ENCODE measurements around the gene CAPN6.

Gene CAPN6, protein sequence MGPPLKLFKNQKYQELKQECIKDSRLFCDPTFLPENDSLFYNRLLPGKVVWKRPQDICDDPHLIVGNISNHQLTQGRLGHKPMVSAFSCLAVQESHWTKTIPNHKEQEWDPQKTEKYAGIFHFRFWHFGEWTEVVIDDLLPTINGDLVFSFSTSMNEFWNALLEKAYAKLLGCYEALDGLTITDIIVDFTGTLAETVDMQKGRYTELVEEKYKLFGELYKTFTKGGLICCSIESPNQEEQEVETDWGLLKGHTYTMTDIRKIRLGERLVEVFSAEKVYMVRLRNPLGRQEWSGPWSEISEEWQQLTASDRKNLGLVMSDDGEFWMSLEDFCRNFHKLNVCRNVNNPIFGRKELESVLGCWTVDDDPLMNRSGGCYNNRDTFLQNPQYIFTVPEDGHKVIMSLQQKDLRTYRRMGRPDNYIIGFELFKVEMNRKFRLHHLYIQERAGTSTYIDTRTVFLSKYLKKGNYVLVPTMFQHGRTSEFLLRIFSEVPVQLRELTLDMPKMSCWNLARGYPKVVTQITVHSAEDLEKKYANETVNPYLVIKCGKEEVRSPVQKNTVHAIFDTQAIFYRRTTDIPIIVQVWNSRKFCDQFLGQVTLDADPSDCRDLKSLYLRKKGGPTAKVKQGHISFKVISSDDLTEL

DNA sequence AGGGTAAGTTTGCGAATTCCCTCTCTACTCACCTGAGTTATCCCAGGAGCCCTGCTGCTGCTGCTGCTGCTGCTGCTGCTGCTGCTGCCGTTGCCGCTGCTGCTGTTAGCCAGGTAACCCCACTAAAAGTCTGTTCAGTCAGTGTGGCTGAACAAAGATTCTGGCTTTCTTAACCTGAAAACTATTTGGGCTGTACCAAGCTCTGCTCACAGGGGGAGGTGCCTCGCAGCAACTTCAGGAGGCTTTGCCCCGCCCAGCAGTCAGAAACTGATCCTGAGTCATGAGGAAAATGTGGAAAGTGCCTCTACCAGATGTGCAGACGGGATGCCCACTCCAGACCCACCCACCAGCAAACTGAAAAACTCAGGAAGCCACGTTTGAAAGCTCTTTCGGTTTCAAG is at the start of gene CAPN6:
Gene CAPN6 (minus strand): TSS at position 145 of the 400 bp plus-strand sequence. CDS start 6,547 bp downstream, outside the sequence.
- peak within 1 kb of the TSS in 1 of 5 donors; percentile 17 for H3K4me3 ChIP-seq (ENCODE audit: low read depth in 1 of 5, low read length in 5 of 5)
- H3K4me1 ChIP-seq (ENCODE audit: control insufficient read depth in 5 of 5, insufficient read depth in 5 of 5, low read length in 5 of 5), result peaks cover 0 to 3% (median 0%) of the 10 kb centered on the region in 5 donors
- no peaks in the 10 kb centered on the region for H3K9me3 ChIP-seq (ENCODE audit: control insufficient read depth in 5 of 5, low read length in 5 of 5)
- no peaks in the 10 kb centered on the region for H3K36me3 ChIP-seq (ENCODE audit: control insufficient read depth in 5 of 5, insufficient read depth in 5 of 5, low read length in 5 of 5)
- no peak within 1 kb of the TSS for H3K27ac ChIP-seq (ENCODE audit: low read depth, low read length)
- H3K27me3 ChIP-seq (ENCODE audit: control insufficient read depth in 5 of 5, insufficient read depth in 4 of 5, low read length in 5 of 5), result peaks cover 0 to 47% (median 19%) of the 10 kb centered on the region in 5 donors
- H3K9ac ChIP-seq (ENCODE audit: low read length in 5 of 5), result no peak within 1 kb of the TSS

DNA sequence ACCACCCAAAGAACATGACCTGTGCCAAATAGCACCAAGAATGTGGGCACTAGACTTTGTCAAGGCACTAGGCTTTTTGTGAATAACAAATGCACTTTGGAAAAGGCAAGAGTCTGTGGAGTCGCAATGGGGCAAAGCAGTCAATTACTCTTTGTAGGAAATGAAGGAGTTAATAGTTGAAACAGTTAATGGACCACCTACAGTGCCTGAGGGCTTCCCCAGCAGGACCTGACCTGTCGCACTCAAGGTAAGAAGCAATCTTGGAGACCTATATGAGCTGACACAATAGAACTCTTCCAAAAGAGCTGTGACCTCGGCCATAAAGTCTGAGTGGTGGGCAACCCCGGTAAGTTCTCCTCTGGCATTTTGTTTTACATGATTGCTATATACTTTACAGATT is 49.2 kb upstream of the CAPN6 start:
- no peaks in the 10 kb centered on the region for H3K9me3 ChIP-seq (ENCODE audit: control insufficient read depth in 5 of 5, low read length in 5 of 5)
- H3K27ac ChIP-seq (ENCODE audit: low read depth, low read length), result no peak overlapping the region
- H3K36me3 ChIP-seq (ENCODE audit: control insufficient read depth in 5 of 5, insufficient read depth in 5 of 5, low read length in 5 of 5), result no peaks in the 10 kb centered on the region
- no peak overlapping the region for H3K4me3 ChIP-seq (ENCODE audit: low read depth in 1 of 5, low read length in 5 of 5)
- H3K9ac ChIP-seq (ENCODE audit: low read length in 5 of 5), result no peak overlapping the region
- no peaks in the 10 kb centered on the region for H3K4me1 ChIP-seq (ENCODE audit: control insufficient read depth in 5 of 5, insufficient read depth in 5 of 5, low read length in 5 of 5)
- peaks cover 0 to 24% (median 0%) of the 10 kb centered on the region in 5 donors for H3K27me3 ChIP-seq (ENCODE audit: control insufficient read depth in 5 of 5, insufficient read depth in 4 of 5, low read length in 5 of 5)

DNA sequence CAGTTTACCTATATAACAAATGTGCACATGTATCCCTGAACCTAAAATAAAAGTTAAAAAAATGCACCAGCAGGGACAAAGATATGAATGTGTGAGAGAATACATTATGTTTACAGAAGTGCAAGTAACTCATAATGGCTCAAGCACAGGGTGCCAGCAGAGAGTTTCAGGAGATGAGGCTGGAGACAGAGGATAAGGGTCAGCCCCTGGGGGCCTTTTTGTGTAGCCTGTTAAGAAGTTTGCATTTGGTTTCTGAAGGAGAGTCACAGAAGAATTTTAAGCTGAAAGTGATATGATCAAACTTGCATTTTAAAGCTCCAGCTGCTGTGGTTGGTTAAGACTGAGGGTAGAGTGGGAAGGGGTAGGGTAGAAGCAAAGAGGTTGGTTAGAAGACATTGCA is 48.6 kb upstream of the CAPN6 start:
- no peaks in the 10 kb centered on the region for H3K9me3 ChIP-seq (ENCODE audit: control insufficient read depth in 5 of 5, low read length in 5 of 5)
- H3K4me3 ChIP-seq (ENCODE audit: low read depth in 1 of 5, low read length in 5 of 5), result no peak overlapping the region
- H3K27me3 ChIP-seq (ENCODE audit: control insufficient read depth in 5 of 5, insufficient read depth in 4 of 5, low read length in 5 of 5), result peaks cover 0 to 19% (median 0%) of the 10 kb centered on the region in 5 donors
- no peaks in the 10 kb centered on the region for H3K36me3 ChIP-seq (ENCODE audit: control insufficient read depth in 5 of 5, insufficient read depth in 5 of 5, low read length in 5 of 5)
- no peaks in the 10 kb centered on the region for H3K4me1 ChIP-seq (ENCODE audit: control insufficient read depth in 5 of 5, insufficient read depth in 5 of 5, low read length in 5 of 5)
- H3K9ac ChIP-seq (ENCODE audit: low read length in 5 of 5), result no peak overlapping the region
- no peak overlapping the region for H3K27ac ChIP-seq (ENCODE audit: low read depth, low read length)

DNA sequence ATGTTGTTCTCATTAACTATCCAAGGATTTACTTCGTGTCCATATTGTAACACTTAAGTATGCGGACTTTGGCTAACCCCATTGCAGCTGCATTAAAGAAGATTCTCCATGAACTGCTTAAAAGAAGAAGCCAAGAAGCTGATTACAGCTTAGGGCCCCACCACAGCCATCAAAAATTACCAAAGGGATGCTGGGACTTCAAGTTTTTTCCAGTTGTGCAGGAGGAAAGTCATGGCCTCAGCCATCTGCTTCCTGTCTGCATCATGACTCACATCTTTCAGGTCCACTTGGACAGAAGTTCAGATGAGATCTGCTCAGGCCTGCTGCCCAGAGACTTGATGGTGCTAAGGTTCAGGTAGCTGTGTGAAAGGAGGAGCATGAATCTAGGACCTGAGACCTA is 38.8 kb upstream of the CAPN6 start:
- H3K36me3 ChIP-seq (ENCODE audit: control insufficient read depth in 5 of 5, insufficient read depth in 5 of 5, low read length in 5 of 5), result no peaks in the 10 kb centered on the region
- H3K27ac ChIP-seq (ENCODE audit: low read depth, low read length), result no peak overlapping the region

DNA sequence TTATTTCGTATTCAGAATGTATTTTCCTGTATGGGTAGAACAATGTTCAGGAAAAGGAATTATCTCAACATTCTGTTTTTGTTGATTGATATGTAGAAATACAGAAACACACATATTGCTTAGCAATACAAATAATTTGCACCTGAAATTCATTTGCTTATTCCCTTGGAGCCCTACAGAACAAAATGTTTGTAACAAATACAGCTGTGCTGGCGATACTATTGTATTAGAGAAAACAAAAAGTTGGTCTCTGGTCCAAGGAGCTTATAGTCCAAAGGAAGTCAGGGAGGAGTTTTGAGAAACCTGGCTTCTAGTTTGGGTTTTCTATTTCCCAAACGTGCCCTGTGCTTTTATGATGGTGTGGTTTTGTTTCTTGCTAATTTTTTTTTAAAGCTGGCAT is 37.8 kb upstream of the CAPN6 start:
- Histone ChIP-seq H3K4me3 (ENCODE audit: low read depth in 1 of 5, low read length in 5 of 5) (no peak overlapping the region), H3K9ac (ENCODE audit: low read length in 5 of 5) (no peak overlapping the region), H3K4me1 (ENCODE audit: control insufficient read depth in 5 of 5, insufficient read depth in 5 of 5, low read length in 5 of 5) (no peaks in the 10 kb centered on the region), H3K36me3 (ENCODE audit: control insufficient read depth in 5 of 5, insufficient read depth in 5 of 5, low read length in 5 of 5) (no peaks in the 10 kb centered on the region), H3K9me3 (ENCODE audit: control insufficient read depth in 5 of 5, low read length in 5 of 5) (no peaks in the 10 kb centered on the region), H3K27ac (ENCODE audit: low read depth, low read length) (no peak overlapping the region), H3K27me3 (ENCODE audit: control insufficient read depth in 5 of 5, insufficient read depth in 4 of 5, low read length in 5 of 5) (peaks cover 0 to 16% (median 4%) of the 10 kb centered on the region in 5 donors)

More for the DNA sequence above, 38.8 kb upstream of the CAPN6 start:
- no peaks in the 10 kb centered on the region for H3K4me1 ChIP-seq (ENCODE audit: control insufficient read depth in 5 of 5, insufficient read depth in 5 of 5, low read length in 5 of 5)
- H3K27me3 ChIP-seq (ENCODE audit: control insufficient read depth in 5 of 5, insufficient read depth in 4 of 5, low read length in 5 of 5), result peaks cover 0 to 16% (median 4%) of the 10 kb centered on the region in 5 donors
- H3K9ac ChIP-seq (ENCODE audit: low read length in 5 of 5), result no peak overlapping the region
- no peak overlapping the region for H3K4me3 ChIP-seq (ENCODE audit: low read depth in 1 of 5, low read length in 5 of 5)
- H3K9me3 ChIP-seq (ENCODE audit: control insufficient read depth in 5 of 5, low read length in 5 of 5), result no peaks in the 10 kb centered on the region

DNA sequence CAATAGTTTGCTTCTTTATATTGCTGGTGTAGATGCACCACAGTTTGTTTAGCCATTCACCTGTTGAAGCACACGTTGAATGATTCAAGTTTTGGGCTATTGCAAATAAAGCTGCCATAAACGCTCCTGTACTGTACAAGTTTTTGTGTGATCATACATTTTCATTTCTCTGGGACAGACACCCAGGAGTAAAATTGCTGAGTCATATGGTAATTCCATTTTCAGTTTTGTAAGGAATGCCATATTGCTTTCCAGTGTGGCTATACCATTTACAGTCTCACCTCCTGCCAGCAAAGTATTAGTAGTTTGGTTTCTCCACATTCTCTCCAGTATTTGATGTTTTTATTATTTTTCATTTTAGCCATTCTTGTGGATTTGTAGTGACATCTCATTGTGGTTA is 32.0 kb upstream of the CAPN6 start:
- Histone ChIP-seq H3K27ac (ENCODE audit: low read depth, low read length) (no peak overlapping the region), H3K4me1 (ENCODE audit: control insufficient read depth in 5 of 5, insufficient read depth in 5 of 5, low read length in 5 of 5) (no peaks in the 10 kb centered on the region), H3K9me3 (ENCODE audit: control insufficient read depth in 5 of 5, low read length in 5 of 5) (no peaks in the 10 kb centered on the region), H3K4me3 (ENCODE audit: low read depth in 1 of 5, low read length in 5 of 5) (no peak overlapping the region), H3K27me3 (ENCODE audit: control insufficient read depth in 5 of 5, insufficient read depth in 4 of 5, low read length in 5 of 5) (peaks cover 0 to 16% (median 15%) of the 10 kb centered on the region in 5 donors), H3K9ac (ENCODE audit: low read length in 5 of 5) (no peak overlapping the region), H3K36me3 (ENCODE audit: control insufficient read depth in 5 of 5, insufficient read depth in 5 of 5, low read length in 5 of 5) (no peaks in the 10 kb centered on the region)

DNA sequence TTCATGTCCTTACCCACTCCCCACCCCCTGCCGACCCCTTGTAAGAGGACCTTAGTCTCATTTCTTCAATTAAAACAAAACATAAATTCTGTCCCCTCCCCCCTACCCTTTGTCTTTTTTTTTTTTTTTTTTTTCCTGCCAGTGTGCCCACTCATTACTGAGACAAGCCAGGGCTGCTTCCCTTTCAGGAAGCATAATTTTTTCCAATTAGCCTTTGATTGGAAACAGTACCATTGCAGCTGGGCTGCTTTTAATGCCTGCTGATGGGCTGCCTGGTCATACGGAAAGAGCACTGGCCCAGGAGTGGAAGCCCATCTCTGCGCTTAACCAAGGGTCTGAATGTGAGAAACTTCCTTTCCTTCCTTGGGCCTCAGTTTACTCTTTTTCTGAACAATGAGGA is 18.6 kb upstream of the CAPN6 start:
- Histone ChIP-seq H3K27ac (ENCODE audit: low read depth, low read length) (no peak overlapping the region), H3K4me1 (ENCODE audit: control insufficient read depth in 5 of 5, insufficient read depth in 5 of 5, low read length in 5 of 5) (no peaks in the 10 kb centered on the region), H3K27me3 (ENCODE audit: control insufficient read depth in 5 of 5, insufficient read depth in 4 of 5, low read length in 5 of 5) (peaks cover 8 to 23% (median 10%) of the 10 kb centered on the region in 5 donors), H3K9me3 (ENCODE audit: control insufficient read depth in 5 of 5, low read length in 5 of 5) (peaks cover 0 to 11% (median 0%) of the 10 kb centered on the region in 5 donors), H3K9ac (ENCODE audit: low read length in 5 of 5) (no peak overlapping the region), H3K36me3 (ENCODE audit: control insufficient read depth in 5 of 5, insufficient read depth in 5 of 5, low read length in 5 of 5) (no peaks in the 10 kb centered on the region), H3K4me3 (ENCODE audit: low read depth in 1 of 5, low read length in 5 of 5) (no peak overlapping the region)

DNA sequence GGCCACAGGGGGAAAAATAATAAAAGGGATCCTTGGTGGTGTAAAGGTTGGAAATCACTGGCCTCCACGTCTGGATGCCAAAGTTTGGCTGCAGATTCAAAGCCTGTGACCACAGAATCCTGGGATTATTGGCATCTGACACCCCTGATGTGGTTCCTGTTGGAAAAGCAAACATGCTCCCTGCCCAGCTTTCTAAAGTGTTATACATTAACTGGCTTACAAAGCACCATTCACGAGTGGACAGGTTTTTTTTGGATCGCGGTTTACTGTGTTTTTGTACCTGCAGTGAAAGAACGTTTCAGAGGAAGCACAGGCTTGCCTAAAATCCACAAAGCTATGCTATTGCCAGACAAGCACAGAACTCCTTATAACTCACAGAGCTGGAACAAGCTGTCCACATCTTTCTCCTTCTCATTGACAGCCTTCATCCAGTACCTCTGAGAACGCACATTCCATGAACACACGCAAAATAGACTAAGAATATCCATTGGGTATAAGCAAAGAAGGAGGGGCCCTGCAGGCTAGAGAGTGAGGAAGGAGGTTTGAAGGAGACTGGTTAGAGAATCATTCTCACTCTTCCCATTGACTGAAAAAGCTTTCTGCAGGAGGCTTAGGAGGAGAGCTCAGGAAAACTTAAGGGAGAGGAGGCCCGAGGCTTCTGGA is 14.5 kb upstream of the CAPN6 start:
- Histone ChIP-seq H3K4me3 (ENCODE audit: low read depth in 1 of 5, low read length in 5 of 5) (no peak overlapping the region), H3K27me3 (ENCODE audit: control insufficient read depth in 5 of 5, insufficient read depth in 4 of 5, low read length in 5 of 5) (peaks cover 3 to 19% (median 8%) of the 10 kb centered on the region in 5 donors), H3K27ac (ENCODE audit: low read depth, low read length) (no peak overlapping the region), H3K9ac (ENCODE audit: low read length in 5 of 5) (no peak overlapping the region), H3K36me3 (ENCODE audit: control insufficient read depth in 5 of 5, insufficient read depth in 5 of 5, low read length in 5 of 5) (no peaks in the 10 kb centered on the region), H3K4me1 (ENCODE audit: control insufficient read depth in 5 of 5, insufficient read depth in 5 of 5, low read length in 5 of 5) (no peaks in the 10 kb centered on the region), H3K9me3 (ENCODE audit: control insufficient read depth in 5 of 5, low read length in 5 of 5) (peaks cover 0 to 11% (median 0%) of the 10 kb centered on the region in 5 donors)

DNA sequence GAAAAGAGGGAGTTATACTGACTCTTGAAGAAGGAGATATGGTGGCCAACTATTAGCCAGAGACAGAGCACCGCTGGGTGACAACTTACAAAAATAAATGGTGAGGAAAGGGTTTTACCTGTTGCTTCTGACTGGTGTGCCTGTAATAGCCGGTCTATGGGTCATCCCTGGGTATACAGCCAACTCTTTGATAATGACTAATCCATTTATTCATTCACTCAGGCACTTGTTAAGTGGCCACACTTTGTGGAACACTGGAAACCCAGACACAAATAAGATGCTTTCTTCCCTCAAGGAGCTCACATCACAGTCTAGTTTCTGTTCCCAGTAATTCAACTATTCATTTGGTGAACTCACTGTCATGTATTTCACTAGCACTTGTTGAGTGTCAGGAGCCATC is 13.2 kb upstream of the CAPN6 start:
- Histone ChIP-seq H3K9me3 (ENCODE audit: control insufficient read depth in 5 of 5, low read length in 5 of 5) (peaks cover 0 to 11% (median 0%) of the 10 kb centered on the region in 5 donors), H3K27me3 (ENCODE audit: control insufficient read depth in 5 of 5, insufficient read depth in 4 of 5, low read length in 5 of 5) (peaks cover 0 to 17% (median 8%) of the 10 kb centered on the region in 5 donors), H3K9ac (ENCODE audit: low read length in 5 of 5) (no peak overlapping the region), H3K4me1 (ENCODE audit: control insufficient read depth in 5 of 5, insufficient read depth in 5 of 5, low read length in 5 of 5) (no peaks in the 10 kb centered on the region), H3K4me3 (ENCODE audit: low read depth in 1 of 5, low read length in 5 of 5) (no peak overlapping the region), H3K27ac (ENCODE audit: low read depth, low read length) (no peak overlapping the region), H3K36me3 (ENCODE audit: control insufficient read depth in 5 of 5, insufficient read depth in 5 of 5, low read length in 5 of 5) (no peaks in the 10 kb centered on the region)

DNA sequence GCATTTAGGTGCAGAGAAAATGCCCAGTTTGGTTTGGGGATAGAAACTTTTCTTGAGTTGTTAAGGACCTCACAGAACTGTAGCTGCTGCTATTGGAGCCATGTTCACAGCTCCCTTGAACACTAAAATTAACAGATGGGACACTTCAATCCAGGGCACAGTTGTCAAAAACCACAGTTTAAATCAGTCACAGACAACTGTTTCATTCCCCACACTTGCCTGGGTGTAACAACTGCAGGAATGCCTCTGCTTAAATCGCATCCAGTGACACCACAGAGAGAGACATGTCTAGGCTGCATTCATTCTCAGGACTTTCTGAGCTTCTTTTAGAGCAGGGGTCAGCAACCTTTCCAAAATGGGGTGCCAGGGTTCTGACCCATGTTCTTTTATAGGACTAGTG is 12.7 kb upstream of the CAPN6 start:
- no peaks in the 10 kb centered on the region for H3K4me1 ChIP-seq (ENCODE audit: control insufficient read depth in 5 of 5, insufficient read depth in 5 of 5, low read length in 5 of 5)

More for the DNA sequence above, 12.7 kb upstream of the CAPN6 start:
- H3K27ac ChIP-seq (ENCODE audit: low read depth, low read length), result no peak overlapping the region
- H3K4me3 ChIP-seq (ENCODE audit: low read depth in 1 of 5, low read length in 5 of 5), result no peak overlapping the region
- peaks cover 0 to 11% (median 0%) of the 10 kb centered on the region in 5 donors for H3K9me3 ChIP-seq (ENCODE audit: control insufficient read depth in 5 of 5, low read length in 5 of 5)
- no peak overlapping the region for H3K9ac ChIP-seq (ENCODE audit: low read length in 5 of 5)
- H3K36me3 ChIP-seq (ENCODE audit: control insufficient read depth in 5 of 5, insufficient read depth in 5 of 5, low read length in 5 of 5), result no peaks in the 10 kb centered on the region
- H3K27me3 ChIP-seq (ENCODE audit: control insufficient read depth in 5 of 5, insufficient read depth in 4 of 5, low read length in 5 of 5), result peaks cover 0 to 18% (median 9%) of the 10 kb centered on the region in 5 donors

All from subcutaneous abdominal adipose tissue (tissue), 5 donors.